Measurements from ENCODE around the gene TMEM258. TPM values are rescaled to one million over a fixed set of nuclear protein-coding genes. Genes with fewer than 3 reads are reported as not detected.

The TMEM258 gene
- total and polyA plus RNA-seq, 2 of the 4 experiments (the other 2 are of a cell fraction): 107 to 280 TPM

DNA sequence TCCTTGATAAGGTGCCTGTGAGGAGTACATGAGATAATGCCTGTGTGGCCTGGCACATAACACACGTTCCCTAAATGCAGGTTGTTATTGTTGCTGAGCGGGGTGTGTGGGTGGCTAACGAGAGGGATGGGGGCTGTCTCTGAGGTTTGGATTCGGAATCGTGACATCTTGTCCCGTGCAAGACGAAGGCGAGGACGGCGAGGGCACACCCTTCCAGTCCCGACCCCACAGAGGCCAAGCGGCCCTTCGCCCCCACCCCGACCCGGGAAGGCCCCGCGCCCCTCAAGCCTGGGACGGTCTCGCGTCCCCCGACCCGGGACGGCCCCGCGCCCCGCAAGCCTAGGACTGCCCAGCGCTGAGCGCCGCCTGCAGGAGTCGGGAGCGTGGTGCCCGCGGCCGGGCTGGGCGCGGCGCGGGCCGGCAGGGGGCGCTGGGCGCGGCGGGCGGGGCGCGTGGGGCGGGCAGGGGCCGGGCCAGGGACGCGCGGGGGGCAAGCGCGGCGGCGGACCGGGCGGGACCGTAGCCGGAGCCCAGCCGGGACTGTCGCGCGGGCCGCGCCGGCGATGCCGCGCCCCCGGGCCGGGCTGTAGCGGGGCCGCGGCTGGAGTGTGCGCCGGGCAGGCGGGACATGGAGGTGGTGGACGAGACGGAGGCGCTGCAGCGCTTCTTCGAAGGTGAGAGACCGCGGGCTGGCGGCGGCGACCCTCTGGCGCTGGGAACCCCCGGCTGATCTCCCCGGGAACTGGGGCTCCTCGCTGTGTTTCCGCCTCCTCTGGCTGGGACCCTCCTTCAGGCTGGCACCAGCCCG is 40.1 kb downstream of the TMEM258 start, which contains the start of gene MYRF:
Gene MYRF, plus strand, starts transcription at position 520 of the 808 bp plus-strand sequence. Its CDS starts 109 bp downstream, at position 629.
- ChIA-PET CTCF (no interaction called here), POLR2A (ENCODE audit: unreplicated experiment) (no interaction called here)
- H3K27me3 ChIP-seq (ENCODE audit: control insufficient read depth, insufficient read depth, low read length): peaks cover 3% of the 10 kb centered on the region; the same call in 1 of the 2 replicates
- no peak within 1 kb of the TSS; the same call in 1 of the 2 replicates for H3K4ac ChIP-seq (ENCODE audit: low read depth, low read length)
- H2AK5ac ChIP-seq (ENCODE audit: low read depth, low read length): peak within 1 kb of the TSS; percentile 1; the same call in 1 of the 2 replicates
- H3K27ac ChIP-seq (ENCODE audit: insufficient read depth, low read length): peak within 1 kb of the TSS; percentile 29; the same call in 1 of the 2 replicates
- BruUV-seq (replicated peaks): no TSS peak
- peak within 1 kb of the TSS; percentile 66 to 70; a peak in 1 of 4 replicates for H4K8ac ChIP-seq (ENCODE audit: low read depth in 2 of 2, low read length in 2 of 2)
- peak within 1 kb of the TSS; percentile 88 for H2AFZ ChIP-seq (replicated peaks; ENCODE audit: low read length, poor library complexity)
- no peak within 1 kb of the TSS for H2BK120ac ChIP-seq (ENCODE audit: low read depth, low read length)
- H3K18ac ChIP-seq (ENCODE audit: low read depth, low read length): no peak within 1 kb of the TSS
- peak within 1 kb of the TSS; percentile 56 for H2AK9ac ChIP-seq (replicated peaks; ENCODE audit: low read depth, low read length, poor library complexity)
- H4K5ac ChIP-seq (ENCODE audit: low read depth, low read length): 0 out of 2 replicates have a peak within 1 kb of the TSS, but pooled peaks have one; percentile 28
- peak within 1 kb of the TSS; percentile 71 for H3K23ac ChIP-seq (ENCODE audit: low read depth, low read length)
- in situ Hi-C loops (cut with MboI; ENCODE audit: low sequenced_read_pairs): no loop called here
- DNase-seq (peak; percentile 14), ATAC-seq (ENCODE audit: low read depth) (peak; percentile 92)
- peak within 1 kb of the TSS; percentile 86 for H3K4me2 ChIP-seq (ENCODE audit: low read depth, low read length)
- no peaks in the 10 kb centered on the region for H3K36me3 ChIP-seq (ENCODE audit: control insufficient read depth, insufficient read depth, low read length)
- no peaks in the 10 kb centered on the region for H3K9me1 ChIP-seq (ENCODE audit: insufficient read depth, low read length)
- no peak within 1 kb of the TSS for H3K14ac ChIP-seq (replicated peaks; ENCODE audit: low read depth, low read length)
- peak within 1 kb of the TSS; percentile 71 for H3K4me3 ChIP-seq (ENCODE audit: insufficient read depth, low read depth, low read length)
- H3K9me3 ChIP-seq (ENCODE audit: control insufficient read depth, insufficient read depth, low read length): no peaks in the 10 kb centered on the region
- WGBS, 2 experiments (ENCODE audit: extremely low coverage in 2 of 2, insufficient read length in 1 of 2): 0% methylated on average over 31 of the region's 93 CpGs; no CpG with 5 or more reads in 1 of the 2 experiments
- H2BK15ac ChIP-seq (ENCODE audit: low read depth, low read length): no peak within 1 kb of the TSS
- H2BK5ac ChIP-seq (ENCODE audit: low read depth, low read length, poor library complexity, severe bottlenecking): no peak within 1 kb of the TSS
- peaks cover 15% of the 10 kb centered on the region for H3K4me1 ChIP-seq (ENCODE audit: control insufficient read depth, insufficient read depth, low read length)
- intact Hi-C loops (cut with micrococcal nuclease): loop anchor here (1.0 kb wide), 1 partner anchor 24 kb away; no protein-coding TSS in a partner anchor
- H3K9ac ChIP-seq (ENCODE audit: low read depth, low read length): peak within 1 kb of the TSS; percentile 64
- TF ChIP-seq SMC3 (IDR thresholded peaks at IDR 0.05; ENCODE audit: low read depth, low read length): peak; percentile 27
- TF ChIP-seq CTCF (conservative IDR thresholded peaks at IDR 0.05; ENCODE audit: low read depth, low read length): peak; percentile 82
- TF ChIP-seq USF2 (IDR thresholded peaks at IDR 0.05; ENCODE audit: low read depth, low read length): no peak
- peak; percentile 41; the same call in 1 of the 2 replicates for TF ChIP-seq RAD21 (IDR thresholded peaks at IDR 0.05; ENCODE audit: low read length)
- no peak for TF ChIP-seq CEBPB (IDR thresholded peaks at IDR 0.05; ENCODE audit: low read depth, low read length)
- peak; percentile 85; the same call in 1 of the 2 replicates for TF ChIP-seq MAZ (IDR thresholded peaks at IDR 0.05; ENCODE audit: borderline replicate concordance, low read depth, low read length)
- no peak for TF ChIP-seq BHLHE40 (IDR thresholded peaks at IDR 0.05; ENCODE audit: low read depth, low read length)
- dilution Hi-C loops (cut with HindIII; ENCODE audit: low sequenced_read_pairs, unreplicated experiment): no loop called here
- 0 out of 4 replicates have a peak, but pooled peaks cover 0 to 3% of the 10 kb centered on the region in 2 experiments for H3K79me1 ChIP-seq (ENCODE audit: low read depth in 1 of 2, low read length in 2 of 2)
- no peak within 1 kb of the TSS for H2BK20ac ChIP-seq (ENCODE audit: low read depth, low read length)
- H4K20me1 ChIP-seq (ENCODE audit: insufficient read depth, low read length): no peaks in the 10 kb centered on the region
- no peak within 1 kb of the TSS for H4K91ac ChIP-seq (ENCODE audit: insufficient read depth, low read depth, low read length)
- no peak within 1 kb of the TSS for H3K56ac ChIP-seq (ENCODE audit: extremely low read depth, insufficient read depth, low read length)

All from IMR-90 (cell line).